Chondrocyte (in vitro differentiated cells): Measurements from ENCODE around the gene NOL11. TPM values are rescaled to one million over a fixed set of nuclear protein-coding genes. Genes with fewer than 3 reads are reported as not detected.

Experiments
- DNase-seq: peaks from one replicate; pipeline ENCODE4 v3.0.0; 2021; ENCODE audit warnings: mixed read lengths, low spot score
- H3K27ac Mint-ChIP-seq: one replicate; pipeline ENCODE4 v1.8.0; 2021; ENCODE audit warnings: mild to moderate bottlenecking, moderate library complexity, mixed read lengths; ENCODE audit not compliant: unreplicated experiment
- H3K27me3 Mint-ChIP-seq: 2 replicates; pipeline ENCODE4 v1.8.0; 2021; ENCODE audit warnings: low read depth, mixed read lengths
- H3K36me3 Mint-ChIP-seq: 2 replicates; pipeline ENCODE4 v1.8.0; 2021; ENCODE audit warnings: low read depth, mixed read lengths
- H3K4me1 Mint-ChIP-seq: 2 replicates; pipeline ENCODE4 v1.8.0; 2021; ENCODE audit warnings: low read depth, mild to moderate bottlenecking, mixed read lengths
- H3K4me3 Mint-ChIP-seq: one replicate; pipeline ENCODE4 v1.8.0; 2021; ENCODE audit warnings: mild to moderate bottlenecking, moderate library complexity, mixed read lengths; ENCODE audit not compliant: unreplicated experiment
- H3K9me3 Mint-ChIP-seq: 2 replicates; pipeline ENCODE4 v1.8.0; 2021; ENCODE audit warnings: low read depth, mixed read lengths
- long read RNA-seq: library from polyadenylated mRNA; stranded (forward); transcript quantifications from one replicate; pipeline ENCODE4 v2.0.0, GENCODE V29; 2021
- total RNA-seq: library from RNA; stranded (reverse); gene quantifications from 3 replicates; pipeline ENCODE4 v1.2.1, GENCODE V29; 2021
- TF ChIP-seq, protein P1 (sequence below): fragments of 200-600 bp; sonication (generic); IDR thresholded peaks from 2 replicates; pipeline ENCODE4 v1.5.0; 2021; ENCODE audit warnings: antibody characterized with exemption, mild to moderate bottlenecking, moderate library complexity

Gene NOL11
- total RNA-seq: 20.9 to 34.4 TPM (median 25.0 TPM) in 3 replicates
- long read RNA-seq, transcript NOL11-201 (18 exons, 2,947 nt): major isoform, 58 of 63 reads
- long read RNA-seq, partial matches to known transcripts: 1 of 63 reads
- long read RNA-seq, other reads (novel, unspliced or antisense): 4 of 63 reads

DNA sequence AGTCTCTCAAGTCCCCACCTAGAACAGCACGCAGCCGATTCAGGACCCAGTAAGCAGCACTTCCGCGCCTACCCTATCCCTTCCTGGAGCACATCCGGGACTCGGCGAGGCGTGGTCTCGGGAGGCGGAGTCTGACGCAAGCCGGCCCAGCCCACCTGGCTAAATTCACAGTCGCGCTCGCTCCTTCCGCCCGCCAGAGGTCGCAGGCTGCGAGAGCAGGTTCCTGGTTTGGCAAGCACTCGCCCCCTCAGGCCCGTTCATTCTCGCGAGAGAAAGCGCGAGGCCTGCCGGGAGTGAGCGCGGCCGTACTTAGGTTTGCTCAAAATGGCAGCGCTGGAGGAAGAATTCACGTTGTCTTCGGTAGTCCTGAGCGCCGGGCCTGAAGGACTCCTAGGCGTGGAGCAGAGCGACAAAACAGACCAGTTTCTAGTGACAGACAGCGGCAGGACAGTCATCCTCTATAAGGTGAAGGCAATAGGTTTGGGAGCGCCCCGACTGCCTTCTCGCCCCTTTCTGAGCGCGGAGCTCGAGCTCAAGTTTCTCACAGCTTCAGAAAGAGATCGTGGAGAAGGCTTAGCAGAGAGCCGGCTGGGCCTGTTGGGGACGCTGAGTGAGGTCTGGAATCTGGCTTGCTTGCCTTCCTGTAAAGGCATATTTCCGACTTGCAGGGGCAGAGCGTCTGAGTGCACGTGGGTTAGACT is at the start of gene NOL11:
Gene NOL11 (plus strand): TSS at position 313 of the 701 bp plus-strand sequence. CDS start 12 bp downstream, at position 325.
- Mint-ChIP-seq H3K9me3 (peaks cover 5% of the 10 kb centered on the region), H3K27ac (peak within 1 kb of the TSS; percentile 98), H3K27me3 (no peaks in the 10 kb centered on the region), H3K4me3 (peak within 1 kb of the TSS; percentile 92), H3K36me3 (peaks cover 8% of the 10 kb centered on the region), H3K4me1 (peaks cover 23% of the 10 kb centered on the region)
- TF ChIP-seq, protein P1, sequence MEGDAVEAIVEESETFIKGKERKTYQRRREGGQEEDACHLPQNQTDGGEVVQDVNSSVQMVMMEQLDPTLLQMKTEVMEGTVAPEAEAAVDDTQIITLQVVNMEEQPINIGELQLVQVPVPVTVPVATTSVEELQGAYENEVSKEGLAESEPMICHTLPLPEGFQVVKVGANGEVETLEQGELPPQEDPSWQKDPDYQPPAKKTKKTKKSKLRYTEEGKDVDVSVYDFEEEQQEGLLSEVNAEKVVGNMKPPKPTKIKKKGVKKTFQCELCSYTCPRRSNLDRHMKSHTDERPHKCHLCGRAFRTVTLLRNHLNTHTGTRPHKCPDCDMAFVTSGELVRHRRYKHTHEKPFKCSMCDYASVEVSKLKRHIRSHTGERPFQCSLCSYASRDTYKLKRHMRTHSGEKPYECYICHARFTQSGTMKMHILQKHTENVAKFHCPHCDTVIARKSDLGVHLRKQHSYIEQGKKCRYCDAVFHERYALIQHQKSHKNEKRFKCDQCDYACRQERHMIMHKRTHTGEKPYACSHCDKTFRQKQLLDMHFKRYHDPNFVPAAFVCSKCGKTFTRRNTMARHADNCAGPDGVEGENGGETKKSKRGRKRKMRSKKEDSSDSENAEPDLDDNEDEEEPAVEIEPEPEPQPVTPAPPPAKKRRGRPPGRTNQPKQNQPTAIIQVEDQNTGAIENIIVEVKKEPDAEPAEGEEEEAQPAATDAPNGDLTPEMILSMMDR: peak; percentile 91
- peak; percentile 99 for DNase-seq

DNA sequence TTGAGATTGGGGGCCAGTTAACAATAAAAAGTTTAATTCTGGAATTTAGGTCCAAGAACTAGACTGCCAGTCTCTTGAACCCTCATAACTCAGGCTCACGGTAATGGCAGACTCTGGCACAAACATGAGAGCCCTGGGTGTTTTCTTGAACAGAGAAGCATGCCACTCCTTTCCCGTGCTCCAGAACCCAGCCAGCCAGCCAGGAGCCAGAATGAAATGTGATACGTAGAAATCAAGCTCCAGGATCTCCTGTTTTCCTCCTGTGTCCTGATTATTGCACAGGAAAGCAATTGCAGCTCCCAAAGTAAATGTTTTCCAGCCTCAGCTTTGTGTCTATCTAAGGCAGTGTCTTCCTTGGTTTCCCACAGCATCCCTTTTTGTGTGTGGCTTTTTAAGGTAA is 46.2 kb upstream of the NOL11 start:
- Mint-ChIP-seq H3K36me3 (no peaks in the 10 kb centered on the region), H3K4me1 (peaks cover 8% of the 10 kb centered on the region), H3K4me3 (no peak overlapping the region), H3K27me3 (no peaks in the 10 kb centered on the region), H3K9me3 (no peaks in the 10 kb centered on the region), H3K27ac (no peak overlapping the region)
- DNase-seq: no peak
- TF ChIP-seq, protein P1: no peak

DNA sequence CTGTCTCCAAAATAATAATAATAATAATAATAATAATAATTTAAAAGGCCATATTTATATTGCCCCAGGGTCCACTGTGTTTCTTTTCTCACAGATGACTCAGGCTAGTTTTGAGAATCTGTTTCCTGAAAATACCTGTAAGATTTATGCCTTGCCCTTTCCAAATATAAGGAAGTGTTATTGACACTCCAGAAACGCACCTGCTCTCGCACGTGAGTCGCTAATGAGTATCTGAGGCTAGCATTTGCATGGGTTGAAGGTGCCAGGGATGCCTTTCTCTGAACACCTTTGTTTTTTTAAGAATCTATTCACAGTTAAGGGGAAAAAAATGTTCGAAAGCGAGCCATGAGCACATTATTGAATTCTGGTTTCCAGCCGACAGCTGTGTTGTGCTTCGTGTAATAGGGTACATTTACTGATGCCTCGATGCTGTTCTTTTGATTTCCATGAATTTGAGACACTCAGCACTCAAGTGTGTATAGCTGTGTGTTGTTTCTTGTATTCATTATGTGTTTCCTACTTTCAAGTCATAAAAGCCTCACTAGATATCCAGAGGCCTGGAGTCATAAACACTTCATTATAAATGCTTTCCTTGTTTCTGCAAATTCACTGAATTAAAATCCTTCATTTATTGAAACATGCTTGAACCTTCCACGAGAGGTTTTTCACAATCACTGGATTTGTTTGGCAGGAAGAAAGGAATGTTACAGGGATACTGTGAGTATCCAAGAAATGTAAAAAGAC is 45.0 kb upstream of the NOL11 start:
- H3K36me3 Mint-ChIP-seq: no peaks in the 10 kb centered on the region
- DNase-seq: no peak
- H3K9me3 Mint-ChIP-seq: no peaks in the 10 kb centered on the region
- no peak overlapping the region for H3K4me3 Mint-ChIP-seq
- TF ChIP-seq, protein P1: no peak
- peaks cover 8% of the 10 kb centered on the region for H3K4me1 Mint-ChIP-seq
- no peaks in the 10 kb centered on the region for H3K27me3 Mint-ChIP-seq
- no peak overlapping the region for H3K27ac Mint-ChIP-seq

DNA sequence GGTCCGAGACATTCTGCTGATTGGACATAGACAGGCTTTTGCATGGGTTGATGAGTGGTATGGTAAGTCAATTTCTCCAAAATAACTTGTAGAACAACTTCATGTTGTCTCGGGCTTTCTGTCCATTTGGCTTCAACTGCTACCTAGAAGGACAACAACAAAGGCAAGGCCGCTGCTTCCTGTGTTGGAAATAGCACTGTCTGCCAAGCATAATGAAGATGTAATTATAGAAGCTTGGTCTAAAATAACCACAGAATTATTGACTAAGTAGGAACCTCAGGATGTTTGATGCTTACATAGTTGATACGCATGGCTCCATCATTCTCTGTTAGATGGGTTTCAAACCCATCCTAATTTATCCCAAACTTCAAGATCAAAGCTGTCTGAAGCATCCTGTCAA is 42.3 kb upstream of the NOL11 start:
- Mint-ChIP-seq H3K27me3 (no peaks in the 10 kb centered on the region), H3K4me3 (no peak overlapping the region), H3K4me1 (peaks cover 8% of the 10 kb centered on the region), H3K27ac (no peak overlapping the region), H3K36me3 (no peaks in the 10 kb centered on the region), H3K9me3 (no peaks in the 10 kb centered on the region)
- DNase-seq: no peak
- TF ChIP-seq, protein P1: no peak

DNA sequence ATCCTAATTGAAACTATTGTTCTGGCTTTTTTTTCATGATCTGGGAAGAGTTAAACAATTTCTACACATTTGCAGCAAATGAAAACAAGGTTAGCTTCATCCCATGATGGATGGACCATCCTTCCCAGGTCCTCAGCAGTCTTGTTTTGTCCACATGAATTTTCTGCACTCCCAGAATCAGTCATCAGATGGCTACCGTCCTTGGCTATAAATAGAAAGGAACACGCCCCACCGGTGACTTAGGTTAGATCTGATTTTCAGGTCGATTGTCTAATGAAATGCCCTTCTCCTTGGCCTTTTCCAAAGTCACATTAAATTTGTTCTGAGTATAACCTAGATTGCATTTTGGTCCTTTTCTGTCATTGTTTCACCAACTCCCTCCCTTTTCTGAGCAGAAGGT is 41.4 kb upstream of the NOL11 start:
- no peak for DNase-seq
- TF ChIP-seq, protein P1: no peak

More for the DNA sequence above, 41.4 kb upstream of the NOL11 start:
- H3K36me3 Mint-ChIP-seq: no peaks in the 10 kb centered on the region
- H3K27me3 Mint-ChIP-seq: no peaks in the 10 kb centered on the region
- peaks cover 5% of the 10 kb centered on the region for H3K4me1 Mint-ChIP-seq
- no peak overlapping the region for H3K27ac Mint-ChIP-seq
- no peaks in the 10 kb centered on the region for H3K9me3 Mint-ChIP-seq
- H3K4me3 Mint-ChIP-seq: no peak overlapping the region
